ENCODE data around the gene PIGQ.

The PIGQ gene

DNA sequence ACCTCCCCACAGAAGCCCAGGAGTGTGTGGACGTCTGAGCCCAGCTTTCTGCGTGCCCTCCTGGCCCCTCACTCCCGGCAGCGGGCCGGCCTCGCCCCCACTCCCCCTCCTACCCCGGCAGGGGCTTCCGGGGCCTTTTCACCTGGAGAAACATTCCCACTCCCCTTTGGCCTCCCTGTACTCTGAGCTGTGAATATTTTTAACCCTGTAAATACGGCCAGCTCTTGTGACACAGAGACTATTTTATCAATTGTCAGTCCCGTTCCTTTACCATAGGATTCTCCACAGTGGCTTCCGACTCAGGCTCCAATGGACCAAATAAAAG, 15.5 kb upstream of the PIGQ start:
- FAIRE-seq (no peak), DNase-seq (ENCODE audit: insufficient read length, low spot score) (no peak)
- TF ChIP-seq, protein P1, sequence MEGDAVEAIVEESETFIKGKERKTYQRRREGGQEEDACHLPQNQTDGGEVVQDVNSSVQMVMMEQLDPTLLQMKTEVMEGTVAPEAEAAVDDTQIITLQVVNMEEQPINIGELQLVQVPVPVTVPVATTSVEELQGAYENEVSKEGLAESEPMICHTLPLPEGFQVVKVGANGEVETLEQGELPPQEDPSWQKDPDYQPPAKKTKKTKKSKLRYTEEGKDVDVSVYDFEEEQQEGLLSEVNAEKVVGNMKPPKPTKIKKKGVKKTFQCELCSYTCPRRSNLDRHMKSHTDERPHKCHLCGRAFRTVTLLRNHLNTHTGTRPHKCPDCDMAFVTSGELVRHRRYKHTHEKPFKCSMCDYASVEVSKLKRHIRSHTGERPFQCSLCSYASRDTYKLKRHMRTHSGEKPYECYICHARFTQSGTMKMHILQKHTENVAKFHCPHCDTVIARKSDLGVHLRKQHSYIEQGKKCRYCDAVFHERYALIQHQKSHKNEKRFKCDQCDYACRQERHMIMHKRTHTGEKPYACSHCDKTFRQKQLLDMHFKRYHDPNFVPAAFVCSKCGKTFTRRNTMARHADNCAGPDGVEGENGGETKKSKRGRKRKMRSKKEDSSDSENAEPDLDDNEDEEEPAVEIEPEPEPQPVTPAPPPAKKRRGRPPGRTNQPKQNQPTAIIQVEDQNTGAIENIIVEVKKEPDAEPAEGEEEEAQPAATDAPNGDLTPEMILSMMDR (IDR thresholded peaks at IDR 0.05; ENCODE audit: insufficient read depth, missing control alignments), result no peak

DNA sequence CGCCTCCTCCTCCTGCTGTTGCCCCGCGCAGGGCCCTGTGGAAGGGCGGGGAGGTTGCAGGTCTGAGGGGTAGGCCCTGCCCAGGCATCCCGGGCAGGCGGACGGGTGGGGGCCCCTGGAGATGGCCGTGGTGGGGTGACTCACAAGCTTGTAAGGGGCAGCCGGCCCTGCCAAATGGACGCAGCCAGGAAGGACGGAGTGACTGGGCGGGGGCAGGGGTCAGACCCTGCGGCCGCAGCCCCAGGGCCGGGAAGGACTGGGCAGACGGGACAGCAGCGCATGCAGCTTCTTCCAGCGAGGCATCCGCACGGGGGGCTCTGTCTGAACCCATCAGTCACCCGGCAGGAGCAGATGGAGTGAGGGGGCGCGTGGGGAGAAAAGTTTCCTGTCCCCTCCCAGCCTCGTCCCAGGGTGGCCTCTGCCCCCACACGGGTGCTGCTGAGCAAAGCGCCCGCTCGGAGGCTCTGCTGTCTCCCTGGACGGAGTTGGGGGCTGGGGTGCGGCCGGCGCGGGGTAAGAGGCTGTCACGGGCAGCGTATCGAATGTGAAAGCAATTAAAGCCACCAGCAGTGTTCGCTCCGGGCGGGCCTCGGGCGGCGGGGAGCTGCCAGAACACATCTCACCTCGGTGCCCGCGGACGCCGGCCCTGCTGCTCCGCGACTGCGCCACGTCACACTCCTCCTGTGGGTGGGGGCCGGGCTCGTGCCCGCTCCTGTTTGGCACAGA, 15.0 kb upstream of the PIGQ start:
- TF ChIP-seq, protein P1 (IDR thresholded peaks at IDR 0.05; ENCODE audit: insufficient read depth, missing control alignments), result no peak
- FAIRE-seq (no peak), DNase-seq (ENCODE audit: insufficient read length, low spot score) (no peak)

DNA sequence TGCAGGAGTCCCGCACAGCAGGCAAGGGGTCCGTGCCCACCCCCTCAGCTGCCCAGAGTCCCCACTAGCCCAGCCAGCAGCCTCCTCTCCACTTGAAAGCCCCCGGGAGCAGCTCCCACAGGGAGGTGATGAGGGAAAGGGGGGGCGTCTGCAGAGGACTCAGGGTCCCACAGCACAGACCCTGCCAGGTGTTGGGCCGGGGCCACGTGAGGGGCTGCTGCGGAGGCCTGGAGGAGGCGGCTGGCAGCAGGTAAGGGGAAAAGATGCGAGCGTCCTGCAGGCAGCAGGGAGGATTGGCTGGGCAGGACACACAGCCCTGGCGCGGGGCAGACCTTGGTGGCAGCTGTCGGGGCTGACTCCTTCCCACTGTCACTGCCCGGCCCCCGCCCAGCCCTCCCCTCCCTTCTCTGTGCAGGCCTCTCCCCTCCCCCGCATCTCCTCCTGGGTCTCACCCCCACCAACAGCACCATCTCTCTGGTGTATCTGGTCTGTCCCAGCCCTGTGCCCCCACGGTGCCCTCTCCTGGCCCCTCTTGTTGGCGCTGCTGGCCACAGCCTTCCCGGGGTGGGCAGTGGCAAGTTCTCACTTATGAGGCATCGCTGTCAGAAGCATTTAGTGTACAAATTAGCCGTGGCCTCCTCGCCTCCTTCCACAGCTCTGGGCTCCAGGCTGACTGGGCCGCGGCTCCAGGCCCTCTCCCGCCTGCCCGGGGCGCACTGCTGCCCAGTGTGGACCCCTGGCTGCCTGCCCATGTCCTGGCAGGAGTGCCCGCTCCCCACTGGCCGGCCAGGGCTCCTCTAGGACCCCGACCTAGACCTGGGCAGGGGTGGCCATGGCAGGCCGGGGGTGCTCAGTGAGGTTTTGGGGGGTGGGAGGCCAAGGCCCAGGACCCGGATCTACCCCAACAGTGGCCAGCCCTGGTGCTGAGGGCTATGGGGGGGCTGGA, 14.0 kb upstream of the PIGQ start:
- DNase-seq (ENCODE audit: insufficient read length, low spot score) (no peak), FAIRE-seq (no peak)
- TF ChIP-seq, protein P1 (IDR thresholded peaks at IDR 0.05; ENCODE audit: insufficient read depth, missing control alignments), result no peak

DNA sequence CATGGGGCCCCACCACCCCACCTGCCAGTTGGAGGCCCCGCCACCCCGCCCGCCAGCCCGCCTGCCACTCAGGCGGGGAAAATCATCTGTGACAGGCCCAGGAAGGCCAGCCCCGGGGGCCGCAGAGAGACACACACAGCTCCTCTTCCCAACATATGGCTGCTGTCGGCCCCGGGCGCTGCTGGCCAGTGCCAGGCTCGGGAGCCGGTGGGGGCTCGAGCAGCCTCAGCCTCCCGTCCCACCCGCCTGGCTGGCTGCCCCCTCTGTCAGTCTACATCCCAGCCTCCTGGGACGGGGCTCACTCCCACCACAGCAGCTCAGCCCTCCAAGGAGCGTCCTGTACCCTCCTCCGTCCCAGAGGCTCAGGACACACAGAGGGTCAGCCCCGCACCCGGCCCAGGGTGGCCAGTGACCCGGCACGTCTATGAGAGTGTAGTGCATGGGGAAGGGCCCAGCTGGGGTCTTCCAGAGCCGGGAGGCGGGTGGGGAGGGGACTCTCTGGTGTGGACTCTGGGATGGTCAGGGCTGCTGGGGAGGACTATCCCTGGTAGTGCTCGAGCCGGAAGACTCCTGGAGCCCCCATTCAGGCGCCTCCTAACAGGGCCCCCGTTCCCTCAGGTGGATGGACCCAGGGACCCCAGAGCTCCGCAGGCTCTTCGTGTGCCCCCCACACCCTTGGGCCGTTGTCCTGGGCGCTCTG, 13.1 kb upstream of the PIGQ start:
- TF ChIP-seq, protein P1 (IDR thresholded peaks at IDR 0.05; ENCODE audit: insufficient read depth, missing control alignments), result no peak
- no peak for DNase-seq (ENCODE audit: insufficient read length, low spot score)
- no peak for FAIRE-seq

DNA sequence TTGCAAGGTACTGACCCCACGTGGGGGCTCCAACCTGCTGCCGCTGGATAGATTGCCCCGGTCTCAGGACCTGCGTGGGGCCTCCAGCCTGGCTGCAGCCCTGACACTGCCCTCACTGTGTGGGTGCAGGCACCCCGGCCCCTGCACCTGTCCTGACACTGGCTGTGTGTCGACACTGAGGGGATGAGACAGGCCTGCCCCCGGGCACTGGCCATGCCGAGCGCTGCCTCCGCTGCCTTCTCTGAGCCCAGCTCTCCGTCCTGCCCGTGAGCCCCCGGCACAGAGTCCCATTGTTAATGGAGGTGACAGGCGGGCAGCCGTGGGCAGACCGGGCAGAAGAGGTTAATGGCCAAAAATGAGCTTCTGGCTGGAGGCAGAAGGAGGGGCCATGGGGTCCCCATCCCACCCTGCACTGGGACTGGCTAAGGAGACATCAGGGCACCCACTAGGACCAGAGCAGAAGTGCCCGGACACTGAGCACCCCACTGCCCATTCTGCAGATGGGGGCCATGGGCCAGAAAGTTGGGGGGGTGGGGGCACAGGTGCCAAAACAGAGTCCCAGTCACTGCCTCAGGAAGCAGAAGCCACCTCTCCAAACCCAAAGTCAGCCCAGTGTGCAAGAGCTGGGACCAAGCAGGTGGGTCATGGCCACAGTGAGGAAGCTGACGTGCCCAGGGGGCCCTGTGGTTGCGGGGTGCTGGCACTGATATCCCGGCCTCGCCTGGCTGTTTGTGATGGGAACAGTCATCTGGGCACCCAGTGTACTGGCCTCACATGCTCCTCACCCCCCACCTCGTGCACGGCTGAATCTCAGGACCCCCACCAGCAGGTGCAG, 12.1 kb upstream of the PIGQ start:
- DNase-seq (ENCODE audit: insufficient read length, low spot score) (no peak), FAIRE-seq (no peak)
- TF ChIP-seq, protein P1 (IDR thresholded peaks at IDR 0.05; ENCODE audit: insufficient read depth, missing control alignments), result no peak

DNA sequence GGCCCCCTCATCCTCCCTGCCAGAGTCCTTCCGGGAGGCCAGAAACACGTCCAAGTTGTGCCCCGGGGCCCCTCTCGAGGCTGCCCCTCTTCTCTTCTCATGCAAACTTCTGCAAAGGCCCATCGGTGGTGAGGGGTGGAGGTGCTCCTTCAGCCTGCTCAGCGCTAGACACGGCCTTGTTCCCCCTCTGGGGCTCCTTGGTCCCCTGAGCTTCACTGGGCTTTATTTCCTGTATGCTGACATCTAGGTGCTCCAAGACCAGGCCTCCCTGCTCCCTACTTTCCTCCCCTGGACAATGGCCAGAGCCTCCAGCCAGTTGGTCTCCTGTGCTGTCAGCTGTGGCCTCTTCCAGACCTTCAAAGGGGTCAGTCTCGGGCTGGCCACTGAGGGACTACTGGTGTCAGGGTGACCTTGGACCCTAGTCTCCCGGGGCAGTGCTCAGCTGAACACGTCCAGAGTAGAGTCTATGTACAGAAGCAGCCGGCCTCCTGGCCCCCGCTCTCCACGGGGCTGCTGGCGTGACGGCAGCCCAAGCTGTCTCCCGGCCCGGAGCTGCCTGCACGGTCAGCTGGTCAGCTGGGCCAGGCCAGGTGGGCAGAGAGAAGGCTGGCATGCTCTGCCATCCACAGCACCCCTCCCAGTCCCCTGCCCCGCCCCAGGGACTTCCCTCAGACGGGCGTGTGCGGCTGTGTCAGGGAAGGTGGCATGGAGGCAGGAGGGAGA, 11.3 kb upstream of the PIGQ start:
- no peak for DNase-seq (ENCODE audit: insufficient read length, low spot score)
- no peak for FAIRE-seq
- TF ChIP-seq, protein P1 (IDR thresholded peaks at IDR 0.05; ENCODE audit: insufficient read depth, missing control alignments), result no peak

Data from D721Med (cell line).